AG04450 (cell line): ENCODE results near the gene RPS27A. TPM values are rescaled to one million over a fixed set of nuclear protein-coding genes. Genes with fewer than 3 reads are reported as not detected.
"Not testable (repeated sequence)": the region's sequence is repeated elsewhere in the genome, so short reads cannot be mapped to it uniquely, and the experiment has no call there.

Experiments used
- CTCF ChIA-PET: fragments of 300-600, 350-600 bp; formaldehyde crosslinking; extraction: SDS; loops from one replicate; lab custom pipeline; 2022; ENCODE audit warnings: antibody characterized with exemption, inconsistent platforms; lab: Charles Lee
- POLR2A ChIA-PET: fragments of 350-600 bp; formaldehyde crosslinking; extraction: SDS; loops from one replicate; lab custom pipeline; 2021; ENCODE audit warnings: antibody characterized with exemption, inconsistent platforms; lab: Yijun Ruan, JAX
- DNase-seq: peaks from one replicate; pipeline ENCODE4 v3.0.0-alpha.2; 2011; ENCODE audit warnings: low read depth, low spot score
- H3K27ac ChIP-seq: one replicate; pipeline ENCODE4 v1.5.1; 2012; ENCODE audit warnings: low read depth, low read length, control low read depth
- H3K27me3 ChIP-seq: one replicate; pipeline ENCODE4 v1.6.0; 2012; ENCODE audit warnings: low read length; ENCODE audit not compliant: control insufficient read depth, insufficient read depth
- H3K4me3 ChIP-seq: 2 replicates; pipeline ENCODE4 v1.5.1; 2011; ENCODE audit warnings: mild to moderate bottlenecking, low read depth, low read length, control low read depth
- H3K9me3 ChIP-seq: 2 replicates; pipeline ENCODE4 v1.5.1; 2012; ENCODE audit warnings: low read length; ENCODE audit not compliant: control insufficient read depth, insufficient read depth
- CTCF ChIP-seq: IDR thresholded peaks from 2 replicates; pipeline ENCODE4 v1.5.1; 2011; ENCODE audit warnings: low read depth, low read length, control low read depth, inconsistent platforms
- polyA plus RNA-seq: library from polyadenylated mRNA; depleted of rRNA; stranded (reverse); fragments of >200 nt; gene quantifications from 2 replicates; pipeline ENCODE4 v1.2.3, GENCODE V29; 2011

Gene RPS27A
- polyA plus RNA-seq, 1 experiment, result 2,078 TPM

- no peaks in the 10 kb centered on the region for H3K27me3 ChIP-seq
- H3K27ac ChIP-seq, result no peak overlapping the region
- DNase-seq, result no peak
- peak overlapping the region; percentile 95 for H3K4me3 ChIP-seq
- ChIA-PET CTCF (no interaction called here), POLR2A (no interaction called here)
- TF ChIP-seq CTCF, result no peak
- H3K9me3 ChIP-seq, result no peaks in the 10 kb centered on the region; the same call in 1 of the 2 replicates
Observed at GRCh38 chr2:55233658-55233940, 1.1 kb downstream of the RPS27A start.

- H3K27me3 ChIP-seq, result no peaks in the 10 kb centered on the region
- no peak overlapping the region for H3K27ac ChIP-seq
- TF ChIP-seq CTCF, result no peak
- no peak for DNase-seq
- no peak overlapping the region for H3K4me3 ChIP-seq
- ChIA-PET POLR2A (no interaction called here), CTCF (interaction anchor here (0.5 kb wide), 1 partner anchor 12 kb away, joined by 3 read pairs; no protein-coding TSS in a partner anchor)
- no peaks in the 10 kb centered on the region; the same call in 1 of the 2 replicates for H3K9me3 ChIP-seq
Observed at GRCh38 chr2:55235724-55236538, 3.4 kb downstream of the RPS27A start.

- Histone ChIP-seq H3K9me3 (no peaks in the 10 kb centered on the region; the same call in 1 of the 2 replicates), H3K4me3 (no peak overlapping the region), H3K27me3 (no peaks in the 10 kb centered on the region), H3K27ac (no peak overlapping the region)
- TF ChIP-seq CTCF, result no peak
- ChIA-PET POLR2A (interaction anchor here (0.7 kb wide), 1 partner anchor 338 kb away, joined by 5 read pairs; no protein-coding TSS in a partner anchor), CTCF (no interaction called here)
- no peak for DNase-seq
Observed at GRCh38 chr2:55236992-55237543, 4.6 kb downstream of the RPS27A start.

GRCh38 chr2:55239656-55240222 lies 7.3 kb downstream of the RPS27A start:
- CTCF ChIA-PET, result no interaction called here
- H3K27me3 ChIP-seq, result no peaks in the 10 kb centered on the region
- no peak for TF ChIP-seq CTCF
- no peaks in the 10 kb centered on the region for H3K9me3 ChIP-seq
- POLR2A ChIA-PET, result no interaction called here
- DNase-seq, result no peak
- H3K27ac ChIP-seq, result no peak overlapping the region
- no peak overlapping the region for H3K4me3 ChIP-seq

GRCh38 chr2:55241582-55241981 lies 9.1 kb downstream of the RPS27A start:
- POLR2A ChIA-PET, CTCF ChIA-PET: not testable (repeated sequence)

More at GRCh38 chr2:55241582-55241981, 9.1 kb downstream of the RPS27A start:
- DNase-seq, H3K4me3 ChIP-seq, H3K27ac ChIP-seq, H3K9me3 ChIP-seq, H3K27me3 ChIP-seq: not testable (repeated sequence)
